OCI-LY7 (cell line): ENCODE measurements around the gene AOPEP.

Experiments
- CTCF ChIP-seq: fragments of 200-600 bp; sonication (generic); conservative IDR thresholded peaks from 2 replicates; pipeline ENCODE4 v1.5.1; 2014; ENCODE audit warnings: mild to moderate bottlenecking, antibody characterized with exemption, low read length, moderate library complexity, mixed read lengths
- EZH2phosphoT487 ChIP-seq: fragments of 200-600 bp; sonication (generic); IDR thresholded peaks from 2 replicates; pipeline ENCODE4 v1.6.1; 2018; ENCODE audit warnings: low read depth, borderline replicate concordance, mild to moderate bottlenecking, mixed run types, antibody characterized with exemption, low read length, moderate library complexity, mixed read lengths

GRCh38 chr9:94851467-94851866, 125.0 kb downstream of the AOPEP start:
- no peak for TF ChIP-seq CTCF
- no peak for TF ChIP-seq EZH2phosphoT487
